Renal cortex interstitium (tissue), 11 donors: ENCODE measurements around the gene CD19. TPM values are rescaled to one million over a fixed set of nuclear protein-coding genes. Genes with fewer than 3 reads are reported as not detected.
"Not testable (repeated sequence)": the region's sequence is repeated elsewhere in the genome, so short reads cannot be mapped to it uniquely, and the experiment has no call there.

Experiments
- DNase-seq, 11 donors: peaks; one replicate each; pipeline ENCODE4 v3.0.0-alpha.2; 2013; ENCODE audit warnings: low read depth in 9 of 11, low spot score in 4 of 11; ENCODE audit errors: extremely low read depth in 1 of 11
- polyA plus RNA-seq, 3 donors: library from polyadenylated mRNA; unstranded; fragments of 120-200 nt; gene quantifications; one replicate each; pipeline ENCODE4 v1.2.1, GENCODE V29; 2013; ENCODE audit not compliant: insufficient read length in 3 of 3

Gene CD19
- polyA plus RNA-seq, 3 donors: 3.2 to 5.4 (median 4.7) TPM

- no peak for DNase-seq
Measured at GRCh38 chr16:28904363-28904762, 27.4 kb upstream of the CD19 start.

GRCh38 chr16:28904828-28905227 is 26.9 kb upstream of the CD19 start:
- no peak for DNase-seq

- no peak for DNase-seq
Measured at GRCh38 chr16:28905229-28905754, 26.5 kb upstream of the CD19 start.

GRCh38 chr16:28905800-28906372 is 25.9 kb upstream of the CD19 start:
- DNase-seq: no peak

GRCh38 chr16:28910086-28911031 is 21.4 kb upstream of the CD19 start:
- no peak for DNase-seq

GRCh38 chr16:28912558-28912957 is 19.2 kb upstream of the CD19 start:
- no peak for DNase-seq

- no peak for DNase-seq
Measured at GRCh38 chr16:28913946-28914724, 17.6 kb upstream of the CD19 start.

- DNase-seq: no peak
Measured at GRCh38 chr16:28915181-28915580, 16.6 kb upstream of the CD19 start.

GRCh38 chr16:28917095-28917494 is 14.7 kb upstream of the CD19 start:
- DNase-seq: no peak

- no peak for DNase-seq
Measured at GRCh38 chr16:28918698-28919097, 13.1 kb upstream of the CD19 start.

GRCh38 chr16:28923231-28923587 is 8.6 kb upstream of the CD19 start:
- no peak for DNase-seq

- no peak for DNase-seq
Measured at GRCh38 chr16:28923652-28924398, 7.9 kb upstream of the CD19 start.

- DNase-seq: no peak
Measured at GRCh38 chr16:28924399-28924761, 7.4 kb upstream of the CD19 start.

- DNase-seq: peak; percentile 74 to 90 (median 87)
Measured at GRCh38 chr16:28924762-28925385, 6.9 kb upstream of the CD19 start, which contains the start of gene RABEP2. RABEP2 (minus strand) TSS chr16:28925238; CDS start chr16:28925163, 75 bp downstream.

- DNase-seq: peak; percentile 62 to 83 (median 74)
Measured at GRCh38 chr16:28925386-28926228, 6.2 kb upstream of the CD19 start.

GRCh38 chr16:28926284-28926683 is 5.5 kb upstream of the CD19 start:
- DNase-seq: not testable (repeated sequence)

GRCh38 chr16:28927815-28928214 is 4.0 kb upstream of the CD19 start:
- no peak for DNase-seq

- no peak for DNase-seq
Measured at GRCh38 chr16:28930203-28930602, 1.6 kb upstream of the CD19 start.
